ENCODE measurements around the gene FKBP14. TPM values are rescaled to one million over a fixed set of nuclear protein-coding genes. Genes with fewer than 3 reads are reported as not detected.

The FKBP14 gene
- total RNA-seq, 3 donors from 2014 or later, result 8.9 to 13.4 (median 11.8) TPM

GRCh38 chr7:30041526-30042269, 15.2 kb upstream of the FKBP14 start:
- intact Hi-C loops (cut with DNase I, micrococcal nuclease), result no loop called here
- H3K36me3 ChIP-seq (ENCODE audit: low read depth), result no peaks in the 10 kb centered on the region
- peaks cover 3% of the 10 kb centered on the region for H3K4me1 ChIP-seq (ENCODE audit: low read depth)
- ATAC-seq, result no peak
- H3K9me3 ChIP-seq, result no peaks in the 10 kb centered on the region
- TF ChIP-seq CTCF (IDR thresholded peaks at IDR 0.05), result no peak
- H3K4me3 ChIP-seq, result no peak overlapping the region
- no peak for DNase-seq

GRCh38 chr7:30040938-30041337, 14.4 kb upstream of the FKBP14 start:
- ATAC-seq (no peak), DNase-seq (no peak)
- no peak overlapping the region for H3K4me3 ChIP-seq
- TF ChIP-seq CTCF (IDR thresholded peaks at IDR 0.05), result no peak
- H3K4me1 ChIP-seq (ENCODE audit: low read depth), result peaks cover 3% of the 10 kb centered on the region
- H3K36me3 ChIP-seq (ENCODE audit: low read depth), result no peaks in the 10 kb centered on the region
- intact Hi-C loops (cut with DNase I, micrococcal nuclease), result no loop called here
- H3K9me3 ChIP-seq, result no peaks in the 10 kb centered on the region

- no peak for DNase-seq
- ATAC-seq, result no peak
- H3K36me3 ChIP-seq (ENCODE audit: low read depth), result no peaks in the 10 kb centered on the region
These were observed 11.9 kb upstream of the FKBP14 start for GRCh38 chr7:30038196-30038980.

GRCh38 chr7:30036220-30036619, 9.7 kb upstream of the FKBP14 start:
- TF ChIP-seq CTCF (IDR thresholded peaks at IDR 0.05), result no peak
- DNase-seq (no peak), ATAC-seq (no peak)
- Histone ChIP-seq H3K36me3 (ENCODE audit: low read depth) (no peaks in the 10 kb centered on the region), H3K4me1 (ENCODE audit: low read depth) (peaks cover 9% of the 10 kb centered on the region), H3K4me3 (no peak overlapping the region), H3K9me3 (no peaks in the 10 kb centered on the region)
- intact Hi-C loops (cut with DNase I, micrococcal nuclease), result no loop called here

More at GRCh38 chr7:30038196-30038980, 11.9 kb upstream of the FKBP14 start:
- H3K4me1 ChIP-seq (ENCODE audit: low read depth), result peaks cover 3% of the 10 kb centered on the region
- H3K9me3 ChIP-seq, result no peaks in the 10 kb centered on the region
- no peak for TF ChIP-seq CTCF (IDR thresholded peaks at IDR 0.05)
- intact Hi-C loops (cut with DNase I, micrococcal nuclease), result no loop called here
- H3K4me3 ChIP-seq, result no peak overlapping the region

GRCh38 chr7:30034501-30034900, 8.0 kb upstream of the FKBP14 start:
- Histone ChIP-seq H3K4me3 (no peak overlapping the region), H3K4me1 (ENCODE audit: low read depth) (peaks cover 15% of the 10 kb centered on the region), H3K36me3 (ENCODE audit: low read depth) (no peaks in the 10 kb centered on the region), H3K9me3 (no peaks in the 10 kb centered on the region)
- intact Hi-C loops (cut with DNase I, micrococcal nuclease), result no loop called here
- DNase-seq (no peak), ATAC-seq (no peak)
- TF ChIP-seq CTCF (IDR thresholded peaks at IDR 0.05), result no peak

Measured in mucosa of descending colon (tissue), 3 donors.